Neural cell (in vitro differentiated cells): Measurements from ENCODE around the gene GALNT10.

Experiments used
- EP300 ChIP-seq: fragments of 450-650 bp; conservative IDR thresholded peaks from 2 replicates; pipeline ENCODE4 v1.6.1; 2014; ENCODE audit warnings: antibody characterized with exemption, mild to moderate bottlenecking, moderate library complexity; ENCODE audit not compliant: poor library complexity, severe bottlenecking
- EZH2 ChIP-seq: fragments of 200-600, 300-800 bp; shearing (Covaris generic), sonication (generic); IDR thresholded peaks from 2 replicates; pipeline ENCODE4 v1.6.1; 2014; ENCODE audit warnings: antibody characterized with exemption, low read length, borderline replicate concordance, mild to moderate bottlenecking; ENCODE audit not compliant: insufficient read depth, poor library complexity, severe bottlenecking
- POLR2AphosphoS5 ChIP-seq: IDR thresholded peaks from 2 replicates; pipeline ENCODE4 v1.6.1; 2012
- RAD21 ChIP-seq: fragments of 450-650 bp; conservative IDR thresholded peaks from 2 replicates; pipeline ENCODE4 v1.6.1; 2014; ENCODE audit warnings: antibody characterized with exemption, mild to moderate bottlenecking, moderate library complexity
- SMC3 ChIP-seq: fragments of 450-650 bp; conservative IDR thresholded peaks from 2 replicates; pipeline ENCODE4 v1.6.1; 2014; ENCODE audit warnings: antibody characterized with exemption, mild to moderate bottlenecking, moderate library complexity; ENCODE audit not compliant: poor library complexity
- TF ChIP-seq, protein P1 (sequence below): fragments of 450-650 bp; IDR thresholded peaks from 2 replicates; pipeline ENCODE4 v1.5.1; 2014; ENCODE audit warnings: antibody characterized with exemption, mild to moderate bottlenecking, moderate library complexity; ENCODE audit not compliant: poor library complexity, severe bottlenecking

DNA sequence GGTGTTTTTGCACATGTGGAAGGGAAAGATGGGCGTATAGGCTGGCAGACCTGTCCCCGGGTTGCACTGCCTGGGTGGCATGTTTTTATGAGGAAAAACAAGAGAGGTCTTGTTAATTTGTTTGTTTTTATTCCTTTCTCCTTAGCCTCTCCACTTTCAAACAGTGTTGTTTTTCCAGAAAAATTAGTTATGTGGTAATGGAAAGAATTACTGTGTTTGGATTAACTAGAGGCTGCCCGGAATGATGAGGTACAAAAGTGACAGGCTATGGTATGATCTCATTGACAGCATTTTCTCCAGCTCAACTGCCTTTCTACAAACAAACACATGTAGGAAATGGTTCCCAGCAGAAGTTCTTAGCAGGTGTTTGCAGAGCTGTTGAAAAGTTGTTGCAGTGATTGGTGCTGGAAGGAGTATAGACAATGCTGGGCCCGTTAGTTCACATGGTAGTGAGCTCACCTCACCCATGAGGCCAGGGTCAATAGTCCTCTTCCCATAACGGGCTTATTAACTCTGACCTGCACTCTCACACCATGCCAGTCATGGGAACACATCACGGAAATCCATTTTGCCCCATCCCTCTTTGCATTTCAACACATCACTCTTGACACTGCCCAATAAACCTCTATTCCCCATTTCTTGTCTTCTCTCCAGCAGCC is 144.0 kb downstream of the GALNT10 start:
- TF ChIP-seq POLR2AphosphoS5 (no peak), EZH2 (no peak), RAD21 (no peak), SMC3 (no peak), EP300 (no peak)
- TF ChIP-seq, protein P1, sequence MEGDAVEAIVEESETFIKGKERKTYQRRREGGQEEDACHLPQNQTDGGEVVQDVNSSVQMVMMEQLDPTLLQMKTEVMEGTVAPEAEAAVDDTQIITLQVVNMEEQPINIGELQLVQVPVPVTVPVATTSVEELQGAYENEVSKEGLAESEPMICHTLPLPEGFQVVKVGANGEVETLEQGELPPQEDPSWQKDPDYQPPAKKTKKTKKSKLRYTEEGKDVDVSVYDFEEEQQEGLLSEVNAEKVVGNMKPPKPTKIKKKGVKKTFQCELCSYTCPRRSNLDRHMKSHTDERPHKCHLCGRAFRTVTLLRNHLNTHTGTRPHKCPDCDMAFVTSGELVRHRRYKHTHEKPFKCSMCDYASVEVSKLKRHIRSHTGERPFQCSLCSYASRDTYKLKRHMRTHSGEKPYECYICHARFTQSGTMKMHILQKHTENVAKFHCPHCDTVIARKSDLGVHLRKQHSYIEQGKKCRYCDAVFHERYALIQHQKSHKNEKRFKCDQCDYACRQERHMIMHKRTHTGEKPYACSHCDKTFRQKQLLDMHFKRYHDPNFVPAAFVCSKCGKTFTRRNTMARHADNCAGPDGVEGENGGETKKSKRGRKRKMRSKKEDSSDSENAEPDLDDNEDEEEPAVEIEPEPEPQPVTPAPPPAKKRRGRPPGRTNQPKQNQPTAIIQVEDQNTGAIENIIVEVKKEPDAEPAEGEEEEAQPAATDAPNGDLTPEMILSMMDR = no peak
